ENCODE data around the gene ABHD11.

Gene ABHD11

DNA sequence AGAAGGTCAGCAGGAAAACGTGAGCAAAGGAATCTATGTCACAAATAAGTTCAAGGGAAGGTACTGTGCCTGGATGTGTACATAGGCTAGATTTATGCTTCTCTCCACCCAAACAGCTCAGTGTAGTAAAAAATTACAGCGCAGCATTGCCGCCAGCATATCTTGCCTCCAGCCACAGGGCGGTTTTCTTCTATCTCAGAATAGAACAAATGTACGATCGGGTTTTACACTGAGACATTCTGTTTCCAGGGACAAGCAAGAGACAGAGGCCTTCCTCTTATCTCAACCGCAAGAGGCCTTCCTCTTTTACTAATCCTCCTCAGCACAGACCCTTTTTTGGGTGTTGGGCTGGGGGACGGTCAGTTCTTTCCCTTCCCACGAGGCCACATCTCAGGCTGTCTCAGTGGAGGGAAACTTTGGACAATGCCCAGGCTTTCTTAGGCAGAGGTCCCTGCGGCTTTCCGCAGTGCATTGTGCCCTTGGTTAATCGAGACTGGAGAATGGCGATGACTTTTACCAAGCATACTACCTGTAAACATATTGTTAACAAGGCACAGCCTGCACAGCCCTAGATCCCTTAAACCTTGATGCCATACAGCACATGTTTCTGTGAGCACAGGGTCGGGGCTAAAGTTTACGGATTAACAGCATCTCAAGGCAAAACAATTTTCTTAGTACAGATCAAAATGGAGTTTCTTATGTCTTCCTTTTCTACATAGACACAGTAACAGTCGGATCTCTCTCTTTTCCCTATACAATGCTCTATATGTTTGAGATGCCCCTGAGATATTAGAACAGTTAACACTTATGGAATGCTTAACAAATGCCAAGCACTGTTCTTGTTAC is 11.6 kb upstream of the ABHD11 start:
- no peak for FAIRE-seq
- no peak for DNase-seq (ENCODE audit: extremely low spot score, insufficient read length, low read depth)

- DNase-seq (ENCODE audit: extremely low spot score, insufficient read length, low read depth) = no peak
Measured at GRCh38 chr7:73746378-73746777, 7.8 kb upstream of the ABHD11 start.

DNA sequence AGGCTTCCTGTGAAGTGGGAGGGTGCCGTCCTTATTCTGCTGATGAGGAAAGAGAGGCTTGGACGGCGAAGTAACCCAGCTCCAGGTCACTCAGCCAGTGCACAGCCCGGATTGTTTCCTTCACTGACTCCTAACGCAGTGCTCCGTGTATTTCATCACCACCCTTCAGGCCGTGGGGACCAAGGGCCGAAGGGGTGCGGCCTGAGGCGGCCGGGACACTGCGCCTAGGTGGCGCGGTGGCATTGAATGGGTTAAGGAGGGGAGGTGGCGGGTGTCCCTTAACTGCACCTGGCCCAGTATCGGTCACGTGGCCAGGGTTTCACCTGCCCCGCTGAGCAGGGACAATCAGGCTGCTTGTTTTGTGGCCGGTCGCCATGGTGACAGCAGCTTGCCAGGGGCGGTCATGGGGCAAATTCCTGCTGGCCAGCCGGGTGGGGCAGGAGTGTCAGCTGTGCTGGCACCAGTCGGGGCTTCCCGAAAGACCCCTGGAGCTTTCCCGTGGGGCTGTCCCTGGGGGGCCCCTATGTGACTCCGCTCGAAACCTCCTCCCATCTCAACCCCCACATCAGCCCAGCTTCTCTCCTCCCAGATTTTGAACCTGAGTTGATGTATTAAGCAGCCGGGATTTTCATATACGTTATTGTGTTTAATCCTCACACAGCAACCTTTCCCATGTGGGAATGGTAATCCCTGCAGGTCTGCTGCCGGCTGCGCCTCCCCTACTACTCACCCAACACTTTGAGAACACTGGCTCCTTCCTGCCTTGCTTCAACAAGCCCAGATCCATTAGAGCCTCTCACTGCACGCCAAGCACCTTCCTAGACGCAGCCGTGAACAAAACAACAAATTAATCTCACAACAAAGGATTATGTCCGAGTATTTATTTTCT is 4.4 kb upstream of the ABHD11 start:
- no peak for DNase-seq (ENCODE audit: extremely low spot score, insufficient read length, low read depth)
- FAIRE-seq = no peak

More at GRCh38 chr7:73746378-73746777, 7.8 kb upstream of the ABHD11 start:
- no peak for FAIRE-seq

DNA sequence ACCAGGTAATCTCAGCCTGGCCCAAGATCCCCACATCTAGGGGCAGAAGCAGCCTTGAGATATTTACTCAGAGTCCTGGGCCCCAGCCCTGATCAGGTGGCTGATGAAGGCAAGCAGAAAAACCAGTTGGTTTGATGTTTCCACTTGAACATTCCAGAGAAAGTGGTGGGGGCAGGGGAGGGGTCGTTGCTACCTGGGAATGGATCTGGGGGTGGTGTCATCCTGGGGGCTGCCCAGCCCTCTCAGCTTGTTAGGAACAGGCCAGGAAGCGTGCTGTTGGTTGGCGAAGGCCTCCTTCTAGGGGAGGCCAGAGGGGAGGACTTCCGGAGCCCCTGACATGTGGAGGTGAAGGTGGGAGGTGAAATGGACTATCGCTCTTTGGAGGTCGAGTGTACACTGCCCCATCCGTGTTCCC is 3.7 kb upstream of the ABHD11 start:
- DNase-seq (ENCODE audit: extremely low spot score, insufficient read length, low read depth) (no peak), FAIRE-seq (no peak)

- DNase-seq (ENCODE audit: extremely low spot score, insufficient read length, low read depth) (no peak), FAIRE-seq (no peak)
Measured at GRCh38 chr7:73741600-73741999, 3.0 kb upstream of the ABHD11 start.

DNA sequence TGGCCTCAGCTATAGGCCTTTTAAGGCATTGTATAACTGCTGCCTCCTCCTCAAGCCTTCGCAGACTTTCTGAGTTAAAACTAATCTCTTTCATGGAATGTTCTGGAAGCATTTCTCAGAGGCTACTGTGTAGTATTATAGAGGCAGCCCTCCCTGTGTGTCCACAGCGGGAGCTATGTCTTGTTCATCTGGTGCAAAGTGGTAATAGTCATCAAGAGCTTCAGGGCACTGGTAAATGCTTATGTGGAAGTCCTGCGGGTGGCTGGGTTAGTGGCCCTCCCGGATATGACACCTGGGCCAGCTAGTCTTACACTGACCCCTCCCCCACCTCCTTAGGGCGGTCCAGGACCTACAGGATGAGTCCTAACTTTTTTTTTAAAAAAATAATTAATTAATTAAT is 2.2 kb upstream of the ABHD11 start:
- DNase-seq (ENCODE audit: extremely low spot score, insufficient read length, low read depth) (no peak), FAIRE-seq (no peak)

- DNase-seq (ENCODE audit: extremely low spot score, insufficient read length, low read depth) = no peak
- no peak for FAIRE-seq
Measured at GRCh38 chr7:73740212-73740611, 1.6 kb upstream of the ABHD11 start.

GRCh38 chr7:73739387-73739767 is 775 bp upstream of the ABHD11 start:
- no peak for FAIRE-seq

GRCh38 chr7:73738220-73738611 is 386 bp downstream of the ABHD11 start:
- DNase-seq (ENCODE audit: extremely low spot score, insufficient read length, low read depth) = no peak
- FAIRE-seq = no peak

More at GRCh38 chr7:73739387-73739767, 775 bp upstream of the ABHD11 start:
- DNase-seq (ENCODE audit: extremely low spot score, insufficient read length, low read depth) = no peak

DNA sequence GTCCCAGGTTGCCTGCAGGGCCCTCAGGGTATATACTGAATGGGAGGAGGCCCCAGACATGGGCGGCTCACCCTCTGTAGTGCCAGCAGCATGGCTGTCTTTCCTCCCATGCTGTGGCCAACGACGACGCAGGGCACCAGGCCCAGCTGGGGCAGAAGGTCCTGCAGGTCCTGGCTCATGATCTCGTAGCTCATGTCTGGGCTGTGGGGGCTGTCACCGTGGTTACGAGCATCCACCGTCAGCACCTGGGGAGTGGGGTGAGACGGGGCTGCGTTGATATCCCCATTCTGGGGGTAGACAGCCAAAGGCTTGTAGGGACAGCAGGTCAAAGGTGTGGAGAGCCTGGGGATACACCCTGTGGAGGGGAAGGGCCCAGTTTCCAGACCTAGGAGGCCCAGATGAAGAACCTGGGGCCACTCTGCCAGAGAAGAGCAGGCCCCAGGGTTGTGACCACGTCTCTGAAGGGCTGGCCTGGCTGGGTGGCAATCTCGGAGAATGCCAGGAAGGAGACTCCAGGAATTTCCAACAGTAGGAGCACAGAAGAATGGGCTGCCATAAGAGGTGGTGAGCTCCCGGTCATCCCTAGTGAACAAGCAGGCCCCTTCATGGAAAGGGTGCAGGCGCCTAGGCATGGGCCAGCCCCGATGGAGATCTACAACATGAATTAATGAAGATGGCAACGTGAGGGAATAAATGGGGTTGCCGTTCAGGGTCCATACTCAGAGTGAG is 947 bp downstream of the ABHD11 start:
- DNase-seq (ENCODE audit: extremely low spot score, insufficient read length, low read depth) (no peak), FAIRE-seq (no peak)

DNA sequence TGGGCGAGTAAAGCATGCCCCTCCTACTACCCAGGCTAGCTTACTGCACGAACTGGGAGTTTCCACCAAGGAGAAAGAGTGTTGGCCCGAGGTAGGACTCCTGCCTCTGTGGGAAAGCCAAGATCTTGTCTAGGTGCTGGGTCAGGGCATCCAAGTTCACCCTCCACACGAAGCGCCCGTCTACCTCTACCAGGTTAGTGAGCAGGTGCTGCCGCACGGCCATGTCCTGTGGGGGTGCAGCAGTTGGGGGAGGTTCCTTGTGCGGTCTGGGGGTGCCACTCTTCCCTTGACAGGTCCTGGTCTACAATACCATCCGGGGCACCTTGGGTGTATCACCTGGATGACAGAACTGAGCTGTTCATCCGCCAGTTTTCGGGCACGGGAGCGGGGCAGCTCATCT is 1.7 kb downstream of the ABHD11 start:
- FAIRE-seq (no peak), DNase-seq (ENCODE audit: extremely low spot score, insufficient read length, low read depth) (no peak)

- no peak for FAIRE-seq
- no peak for DNase-seq (ENCODE audit: extremely low spot score, insufficient read length, low read depth)
Measured at GRCh38 chr7:73735528-73735905, 3.1 kb downstream of the ABHD11 start.

- FAIRE-seq (peak; percentile 80), DNase-seq (ENCODE audit: extremely low spot score, insufficient read length, low read depth) (no peak)
Measured at GRCh38 chr7:73734619-73735527, 3.7 kb downstream of the ABHD11 start.

DNA sequence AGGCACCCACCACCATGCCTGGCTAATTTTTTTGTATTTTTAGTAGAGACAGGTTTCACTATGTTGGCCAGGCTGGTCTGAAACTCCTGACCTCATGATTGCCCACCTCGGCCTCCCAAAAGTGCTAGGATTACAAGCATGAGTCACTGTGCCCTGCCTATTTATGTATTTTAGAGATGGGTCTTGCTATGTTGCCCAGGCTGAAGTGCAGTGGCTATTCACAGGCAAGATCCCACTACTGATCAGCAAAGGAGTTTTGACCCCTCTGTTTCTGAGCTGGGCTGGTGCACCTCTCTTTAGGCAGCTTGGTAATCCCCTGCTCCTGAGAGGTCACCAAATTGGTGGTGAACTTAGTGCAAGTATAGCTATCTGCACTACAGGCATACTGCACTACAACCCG is 6.2 kb downstream of the ABHD11 start:
- no peak for DNase-seq (ENCODE audit: extremely low spot score, insufficient read length, low read depth)
- FAIRE-seq = no peak

DNA sequence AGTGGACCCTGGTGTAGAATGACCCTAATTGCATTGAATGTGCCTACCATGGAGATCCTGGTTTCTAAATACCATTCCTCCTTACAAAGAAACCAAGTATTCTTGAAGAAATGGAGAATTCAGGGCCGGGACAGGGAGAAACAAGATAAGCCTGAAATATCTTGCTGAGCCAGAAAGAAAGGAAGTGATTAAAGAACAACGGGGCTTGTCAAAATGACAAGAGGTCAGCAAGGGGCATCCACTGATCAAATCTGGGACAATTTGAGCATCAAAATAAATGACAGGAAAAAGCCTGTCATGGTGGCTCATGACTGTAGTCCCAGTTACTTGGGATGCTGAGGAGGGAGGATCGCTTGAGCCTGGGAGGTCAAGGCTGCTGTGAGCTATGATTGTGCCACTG is 8.1 kb downstream of the ABHD11 start:
- no peak for FAIRE-seq

DNA sequence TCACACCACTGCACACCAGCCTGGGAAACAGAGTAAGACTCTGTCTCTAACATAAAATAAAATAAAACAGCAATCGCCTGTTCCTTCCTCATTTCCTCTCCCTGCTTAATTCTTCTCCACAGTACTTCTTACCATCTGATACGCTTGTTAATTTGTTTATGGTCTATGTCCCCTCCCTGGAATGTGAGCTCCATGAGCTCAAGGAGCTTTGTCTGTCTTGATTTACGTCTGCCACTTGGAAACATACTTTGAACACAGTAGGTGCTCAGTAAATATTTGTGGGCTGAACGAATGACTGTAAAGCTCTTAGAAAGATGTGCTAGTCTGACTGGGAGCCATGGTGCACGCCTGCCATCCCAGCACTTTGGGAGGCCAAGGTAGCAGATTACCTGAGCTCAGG is 10.1 kb downstream of the ABHD11 start:
- FAIRE-seq = no peak
- DNase-seq (ENCODE audit: extremely low spot score, insufficient read length, low read depth) = no peak

More for the DNA sequence above, 8.1 kb downstream of the ABHD11 start:
- DNase-seq (ENCODE audit: extremely low spot score, insufficient read length, low read depth) = no peak

DNA sequence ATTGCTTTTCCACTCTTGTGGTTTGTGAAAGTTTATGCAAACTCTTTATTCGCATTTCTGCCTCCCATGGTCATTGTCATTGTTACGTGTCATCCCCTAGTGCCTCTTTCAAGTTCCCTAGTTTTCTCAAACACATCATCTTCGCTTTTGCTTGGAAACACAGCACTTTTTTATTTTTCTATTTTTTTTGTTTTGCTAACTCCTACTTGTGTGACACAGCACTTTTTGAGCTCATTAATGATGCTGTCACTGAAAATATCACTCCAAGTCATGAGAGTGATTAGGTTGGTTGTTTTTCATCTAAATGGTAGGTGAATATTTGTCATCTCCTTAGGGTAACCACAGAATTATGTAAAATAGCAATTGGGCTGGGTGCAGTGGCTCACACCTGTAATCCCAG is 10.7 kb downstream of the ABHD11 start:
- DNase-seq (ENCODE audit: extremely low spot score, insufficient read length, low read depth) = no peak
- FAIRE-seq = no peak

DNA sequence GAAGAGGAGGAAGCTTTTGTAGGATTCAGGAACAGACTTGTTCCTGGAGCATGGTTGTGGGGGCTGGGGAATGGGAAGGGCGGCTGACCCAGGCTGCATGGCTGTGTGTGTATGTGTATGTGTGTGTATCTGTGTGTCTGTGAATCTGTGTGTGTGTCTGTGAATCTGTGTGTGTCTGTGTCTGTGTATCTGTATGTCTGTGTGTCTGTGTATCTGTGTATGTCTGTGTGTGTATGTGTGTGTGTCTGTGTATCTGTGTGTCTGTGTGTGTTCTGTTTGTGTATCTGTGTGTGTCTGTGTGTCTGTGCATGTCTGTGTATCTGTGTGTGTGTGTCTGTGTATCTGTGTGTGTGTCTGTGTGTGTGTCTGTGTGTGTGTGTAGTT is 12.5 kb downstream of the ABHD11 start:
- no peak for FAIRE-seq
- DNase-seq (ENCODE audit: extremely low spot score, insufficient read length, low read depth) = no peak

- FAIRE-seq (no peak), DNase-seq (ENCODE audit: extremely low spot score, insufficient read length, low read depth) (no peak)
Measured at GRCh38 chr7:73723813-73724212, 14.8 kb downstream of the ABHD11 start.

GRCh38 chr7:73722785-73723184 is 15.8 kb downstream of the ABHD11 start:
- DNase-seq (ENCODE audit: extremely low spot score, insufficient read length, low read depth) (no peak), FAIRE-seq (no peak)

Measured in GM18507 (cell line).